ENCODE measurements around the gene KCNQ4. TPM values are rescaled to one million over a fixed set of nuclear protein-coding genes. Genes with fewer than 3 reads are reported as not detected.

The KCNQ4 gene
- total and polyA plus RNA-seq, 2 experiments from 2014 or later, result 1.3 to 3.0 TPM

DNA sequence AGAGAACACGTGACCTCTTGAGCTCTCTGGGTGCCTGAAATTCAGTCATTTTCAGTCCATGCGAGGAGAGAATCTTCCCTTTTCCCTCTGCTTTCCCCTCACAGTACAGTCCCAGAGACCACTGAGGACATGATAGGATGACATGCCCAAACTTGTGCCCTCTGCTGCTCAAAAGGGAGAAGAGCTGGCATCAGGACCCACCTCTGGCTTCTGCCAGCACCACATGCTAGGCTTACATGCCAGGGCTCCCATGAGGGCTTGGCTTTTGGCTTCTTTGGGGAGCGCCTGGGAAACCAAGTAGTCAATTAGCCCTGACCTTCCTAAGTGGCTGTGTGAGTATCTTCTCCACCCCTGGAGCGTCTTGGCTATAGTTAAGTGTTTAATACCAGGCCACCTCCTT lies 13.8 kb upstream of the KCNQ4 start:
- no peak overlapping the region for H3K4me3 Mint-ChIP-seq
- Histone ChIP-seq H3K4me2 (no peak overlapping the region), H3K9me2 (ENCODE audit: insufficient read depth) (no peaks in the 10 kb centered on the region), H4K20me1 (replicated peaks; ENCODE audit: insufficient read depth) (no peaks in the 10 kb centered on the region; the same call in 1 of the 2 replicates), H3K79me2 (replicated peaks; ENCODE audit: insufficient read depth) (no peaks in the 10 kb centered on the region), H3K4me3 (no peak overlapping the region), H3K36me3 (ENCODE audit: insufficient read depth) (peaks cover 3% of the 10 kb centered on the region), H3K27ac (ENCODE audit: low read depth) (peak overlapping the region; percentile 50), H3K4me1 (ENCODE audit: insufficient read depth) (peaks cover 21% of the 10 kb centered on the region), H2AFZ (no peak overlapping the region), H3K27me3 (ENCODE audit: insufficient read depth) (no peaks in the 10 kb centered on the region), H3F3A (replicated peaks; ENCODE audit: low read depth) (peaks cover 13% of the 10 kb centered on the region)
- ATAC-seq (no peak), DNase-seq (ENCODE audit: low spot score) (no peak)
- peaks cover 70% of the 10 kb centered on the region for H3K36me3 Mint-ChIP-seq (ENCODE audit: low read depth)
- H3K9me3 Mint-ChIP-seq, result no peaks in the 10 kb centered on the region
- no peak for TF ChIP-seq ZNF114 (CRISPR knock-in tag; IDR thresholded peaks at IDR 0.05)
- TF ChIP-seq, protein P1, sequence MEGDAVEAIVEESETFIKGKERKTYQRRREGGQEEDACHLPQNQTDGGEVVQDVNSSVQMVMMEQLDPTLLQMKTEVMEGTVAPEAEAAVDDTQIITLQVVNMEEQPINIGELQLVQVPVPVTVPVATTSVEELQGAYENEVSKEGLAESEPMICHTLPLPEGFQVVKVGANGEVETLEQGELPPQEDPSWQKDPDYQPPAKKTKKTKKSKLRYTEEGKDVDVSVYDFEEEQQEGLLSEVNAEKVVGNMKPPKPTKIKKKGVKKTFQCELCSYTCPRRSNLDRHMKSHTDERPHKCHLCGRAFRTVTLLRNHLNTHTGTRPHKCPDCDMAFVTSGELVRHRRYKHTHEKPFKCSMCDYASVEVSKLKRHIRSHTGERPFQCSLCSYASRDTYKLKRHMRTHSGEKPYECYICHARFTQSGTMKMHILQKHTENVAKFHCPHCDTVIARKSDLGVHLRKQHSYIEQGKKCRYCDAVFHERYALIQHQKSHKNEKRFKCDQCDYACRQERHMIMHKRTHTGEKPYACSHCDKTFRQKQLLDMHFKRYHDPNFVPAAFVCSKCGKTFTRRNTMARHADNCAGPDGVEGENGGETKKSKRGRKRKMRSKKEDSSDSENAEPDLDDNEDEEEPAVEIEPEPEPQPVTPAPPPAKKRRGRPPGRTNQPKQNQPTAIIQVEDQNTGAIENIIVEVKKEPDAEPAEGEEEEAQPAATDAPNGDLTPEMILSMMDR (conservative IDR thresholded peaks at IDR 0.05; ENCODE audit: low read depth in 2 of 2), result 0 out of 4 replicates have a peak, but pooled peaks have one; percentile 15 to 22
- H3K4me1 Mint-ChIP-seq, result peaks cover 49% of the 10 kb centered on the region
- peak overlapping the region; percentile 45; the same call in 1 of the 2 replicates for H3K27ac Mint-ChIP-seq
- peaks cover 8% of the 10 kb centered on the region for H3K27me3 Mint-ChIP-seq (ENCODE audit: insufficient read depth, low read depth, poor library complexity)

- Mint-ChIP-seq H3K36me3 (ENCODE audit: low read depth) (peaks cover 70% of the 10 kb centered on the region), H3K4me3 (no peak overlapping the region), H3K27me3 (ENCODE audit: insufficient read depth, low read depth, poor library complexity) (peaks cover 8% of the 10 kb centered on the region), H3K27ac (peak overlapping the region; percentile 82), H3K9me3 (no peaks in the 10 kb centered on the region), H3K4me1 (peaks cover 53% of the 10 kb centered on the region)
- Histone ChIP-seq H3K27me3 (ENCODE audit: insufficient read depth) (no peaks in the 10 kb centered on the region), H2AFZ (no peak overlapping the region), H3K36me3 (ENCODE audit: insufficient read depth) (peaks cover 3% of the 10 kb centered on the region), H3F3A (replicated peaks; ENCODE audit: low read depth) (peaks cover 13% of the 10 kb centered on the region), H3K79me2 (replicated peaks; ENCODE audit: insufficient read depth) (no peaks in the 10 kb centered on the region), H3K27ac (ENCODE audit: low read depth) (peak overlapping the region; percentile 50; the same call in 1 of the 2 replicates), H3K4me1 (ENCODE audit: insufficient read depth) (peaks cover 21% of the 10 kb centered on the region), H3K4me3 (no peak overlapping the region), H3K9me2 (ENCODE audit: insufficient read depth) (no peaks in the 10 kb centered on the region), H4K20me1 (replicated peaks; ENCODE audit: insufficient read depth) (no peaks in the 10 kb centered on the region; the same call in 1 of the 2 replicates), H3K4me2 (no peak overlapping the region)
- TF ChIP-seq, protein P1 (conservative IDR thresholded peaks at IDR 0.05; ENCODE audit: low read depth in 2 of 2), result peak; percentile 57 to 64
- no peak for TF ChIP-seq STAT1 (IDR thresholded peaks at IDR 0.05; ENCODE audit: unreplicated experiment)
- DNase-seq (ENCODE audit: low spot score) (peak; percentile 44), ATAC-seq (peak; percentile 41)
These were observed 13.1 kb upstream of the KCNQ4 start for GRCh38 chr1:40770296-40771070.

Measured in GM23338 (cell line).